Ishikawa (cell line): ENCODE measurements around the gene PTPRD.

ENCODE experiments used
- CEBPB ChIP-seq: IDR thresholded peaks from 2 replicates; pipeline ENCODE4 v1.6.1; 2012
- CREB1 ChIP-seq: IDR thresholded peaks from 2 replicates; pipeline ENCODE4 v1.6.1; 2012; ENCODE audit warnings: low read depth
- EGR1 ChIP-seq: IDR thresholded peaks from 2 replicates; pipeline ENCODE4 v1.6.1; 2012
- EP300 ChIP-seq: IDR thresholded peaks from 2 replicates; pipeline ENCODE4 v1.6.1; 2012; ENCODE audit warnings: borderline replicate concordance
- FOXM1 ChIP-seq: IDR thresholded peaks from 2 replicates; pipeline ENCODE4 v1.6.1; 2012; ENCODE audit warnings: low read depth, borderline replicate concordance
- NFIC ChIP-seq: IDR thresholded peaks from 2 replicates; pipeline ENCODE4 v1.6.1; 2012
- RAD21 ChIP-seq: IDR thresholded peaks from 2 replicates; pipeline ENCODE4 v1.6.1; 2012; ENCODE audit warnings: low read depth
- TAF1 ChIP-seq: IDR thresholded peaks from 2 replicates; pipeline ENCODE4 v1.6.1; 2012; ENCODE audit warnings: low read depth, mild to moderate bottlenecking
- TCF12 ChIP-seq: IDR thresholded peaks from 2 replicates; pipeline ENCODE4 v1.6.1; 2012; ENCODE audit warnings: low read depth
- TEAD4 ChIP-seq: IDR thresholded peaks from 2 replicates; pipeline ENCODE4 v1.6.1; 2012
- YY1 ChIP-seq: IDR thresholded peaks from 2 replicates; pipeline ENCODE4 v1.6.1; 2012; ENCODE audit warnings: low read depth
- ZBTB7A ChIP-seq: IDR thresholded peaks from 2 replicates; pipeline ENCODE4 v1.6.1; 2012; ENCODE audit warnings: low read depth
- TF ChIP-seq, protein P1 (sequence below): IDR thresholded peaks from 2 replicates; pipeline ENCODE4 v1.6.1; 2012
- TF ChIP-seq, protein P2 (sequence below): IDR thresholded peaks from 2 replicates; pipeline ENCODE4 v1.6.1; 2012; ENCODE audit warnings: low read depth, mild to moderate bottlenecking
- TF ChIP-seq, protein P3 (sequence below): IDR thresholded peaks from 2 replicates; pipeline ENCODE4 v1.6.1; 2012

The PTPRD gene

DNA sequence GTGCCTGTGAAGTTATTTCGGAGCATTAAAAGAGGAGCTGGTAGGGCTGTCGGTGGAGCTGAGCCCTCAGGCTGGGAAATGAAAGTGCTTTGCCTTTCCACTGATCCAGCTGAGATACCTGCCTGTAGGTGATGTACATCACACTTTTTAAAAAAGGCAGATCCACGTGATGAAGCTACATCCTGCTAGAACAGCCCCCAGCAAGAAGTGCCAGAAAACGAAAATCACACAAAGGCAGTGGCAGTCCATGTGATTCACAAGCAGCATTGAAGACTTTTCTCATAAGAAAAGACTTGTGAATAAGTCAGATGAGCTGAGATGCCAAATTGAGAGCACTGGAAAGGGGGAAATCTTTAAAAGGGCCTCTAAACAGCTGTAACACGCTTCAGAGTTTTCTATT lies 765.1 kb downstream of the PTPRD start:
- TF ChIP-seq TEAD4 = no peak

DNA sequence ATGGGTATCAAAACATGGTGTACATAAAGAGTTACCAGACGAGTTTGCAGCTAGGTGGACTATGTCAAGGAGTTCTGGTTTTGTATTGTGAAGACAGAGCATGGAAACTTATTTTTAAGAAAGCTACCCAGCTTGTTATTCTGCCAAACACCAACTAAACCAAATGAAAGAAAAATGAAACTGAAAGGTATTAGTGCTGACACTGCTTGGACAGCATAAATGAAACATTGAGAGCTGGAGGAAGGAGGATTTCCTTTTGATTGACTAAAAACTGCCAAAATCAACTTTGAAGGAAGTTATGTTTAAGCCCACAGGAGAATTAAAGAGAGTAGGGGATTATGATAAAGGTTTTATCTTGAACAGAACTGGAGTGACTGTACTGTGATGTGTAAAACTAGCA lies 766.2 kb downstream of the PTPRD start:
- TF ChIP-seq TEAD4 = no peak
- TF ChIP-seq TAF1 = no peak
- no peak for TF ChIP-seq EP300
- TF ChIP-seq CREB1 = no peak
- TF ChIP-seq RAD21 = no peak
- no peak for TF ChIP-seq NFIC
- TF ChIP-seq, protein P1, sequence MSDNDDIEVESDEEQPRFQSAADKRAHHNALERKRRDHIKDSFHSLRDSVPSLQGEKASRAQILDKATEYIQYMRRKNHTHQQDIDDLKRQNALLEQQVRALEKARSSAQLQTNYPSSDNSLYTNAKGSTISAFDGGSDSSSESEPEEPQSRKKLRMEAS = no peak
- no peak for TF ChIP-seq YY1

DNA sequence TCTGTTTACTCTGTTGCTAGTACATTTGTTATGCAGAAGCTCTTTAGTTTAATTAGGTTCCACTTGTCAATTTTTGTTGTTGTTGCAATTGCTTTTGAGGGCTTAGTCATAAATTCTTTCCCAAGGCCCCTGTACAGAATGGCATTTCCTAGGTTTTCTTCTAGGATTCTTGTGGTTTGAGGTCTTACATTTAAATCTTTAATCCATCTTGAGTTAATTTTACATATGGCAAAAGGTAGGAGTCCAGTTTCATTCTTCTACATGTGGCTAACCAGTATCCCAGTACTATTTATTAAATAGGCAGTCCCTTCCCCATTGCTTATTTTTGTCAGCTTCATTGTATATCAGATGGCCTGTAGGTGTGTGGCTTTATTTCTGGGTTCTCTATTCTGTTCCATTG lies 792.4 kb downstream of the PTPRD start:
- no peak for TF ChIP-seq EP300
- TF ChIP-seq TAF1 = no peak
- TF ChIP-seq EGR1 = no peak
- TF ChIP-seq TCF12 = no peak
- TF ChIP-seq, protein P1 = no peak
- TF ChIP-seq, protein P2, sequence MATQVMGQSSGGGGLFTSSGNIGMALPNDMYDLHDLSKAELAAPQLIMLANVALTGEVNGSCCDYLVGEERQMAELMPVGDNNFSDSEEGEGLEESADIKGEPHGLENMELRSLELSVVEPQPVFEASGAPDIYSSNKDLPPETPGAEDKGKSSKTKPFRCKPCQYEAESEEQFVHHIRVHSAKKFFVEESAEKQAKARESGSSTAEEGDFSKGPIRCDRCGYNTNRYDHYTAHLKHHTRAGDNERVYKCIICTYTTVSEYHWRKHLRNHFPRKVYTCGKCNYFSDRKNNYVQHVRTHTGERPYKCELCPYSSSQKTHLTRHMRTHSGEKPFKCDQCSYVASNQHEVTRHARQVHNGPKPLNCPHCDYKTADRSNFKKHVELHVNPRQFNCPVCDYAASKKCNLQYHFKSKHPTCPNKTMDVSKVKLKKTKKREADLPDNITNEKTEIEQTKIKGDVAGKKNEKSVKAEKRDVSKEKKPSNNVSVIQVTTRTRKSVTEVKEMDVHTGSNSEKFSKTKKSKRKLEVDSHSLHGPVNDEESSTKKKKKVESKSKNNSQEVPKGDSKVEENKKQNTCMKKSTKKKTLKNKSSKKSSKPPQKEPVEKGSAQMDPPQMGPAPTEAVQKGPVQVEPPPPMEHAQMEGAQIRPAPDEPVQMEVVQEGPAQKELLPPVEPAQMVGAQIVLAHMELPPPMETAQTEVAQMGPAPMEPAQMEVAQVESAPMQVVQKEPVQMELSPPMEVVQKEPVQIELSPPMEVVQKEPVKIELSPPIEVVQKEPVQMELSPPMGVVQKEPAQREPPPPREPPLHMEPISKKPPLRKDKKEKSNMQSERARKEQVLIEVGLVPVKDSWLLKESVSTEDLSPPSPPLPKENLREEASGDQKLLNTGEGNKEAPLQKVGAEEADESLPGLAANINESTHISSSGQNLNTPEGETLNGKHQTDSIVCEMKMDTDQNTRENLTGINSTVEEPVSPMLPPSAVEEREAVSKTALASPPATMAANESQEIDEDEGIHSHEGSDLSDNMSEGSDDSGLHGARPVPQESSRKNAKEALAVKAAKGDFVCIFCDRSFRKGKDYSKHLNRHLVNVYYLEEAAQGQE = no peak
- no peak for TF ChIP-seq RAD21
- no peak for TF ChIP-seq FOXM1

DNA sequence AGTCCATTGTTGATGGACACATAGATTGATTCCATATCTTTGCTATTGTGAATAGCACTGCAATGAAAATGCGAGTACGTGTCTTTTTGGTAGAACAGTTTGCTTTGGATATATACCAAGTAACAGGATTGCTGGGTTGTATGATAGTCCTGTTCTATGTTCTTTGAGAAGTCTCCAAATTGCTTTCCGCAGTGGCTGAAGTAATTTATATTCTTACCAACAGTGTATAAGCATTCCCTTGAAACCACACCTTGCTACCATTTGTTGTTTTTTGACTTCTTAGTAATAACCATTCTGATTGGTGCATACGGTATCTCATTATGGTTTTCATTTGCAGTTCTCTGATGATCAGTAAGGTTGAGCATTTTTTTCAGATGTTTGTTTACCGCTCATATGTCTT lies 792.9 kb downstream of the PTPRD start:
- TF ChIP-seq, protein P3, sequence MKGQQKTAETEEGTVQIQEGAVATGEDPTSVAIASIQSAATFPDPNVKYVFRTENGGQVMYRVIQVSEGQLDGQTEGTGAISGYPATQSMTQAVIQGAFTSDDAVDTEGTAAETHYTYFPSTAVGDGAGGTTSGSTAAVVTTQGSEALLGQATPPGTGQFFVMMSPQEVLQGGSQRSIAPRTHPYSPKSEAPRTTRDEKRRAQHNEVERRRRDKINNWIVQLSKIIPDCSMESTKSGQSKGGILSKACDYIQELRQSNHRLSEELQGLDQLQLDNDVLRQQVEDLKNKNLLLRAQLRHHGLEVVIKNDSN = no peak

DNA sequence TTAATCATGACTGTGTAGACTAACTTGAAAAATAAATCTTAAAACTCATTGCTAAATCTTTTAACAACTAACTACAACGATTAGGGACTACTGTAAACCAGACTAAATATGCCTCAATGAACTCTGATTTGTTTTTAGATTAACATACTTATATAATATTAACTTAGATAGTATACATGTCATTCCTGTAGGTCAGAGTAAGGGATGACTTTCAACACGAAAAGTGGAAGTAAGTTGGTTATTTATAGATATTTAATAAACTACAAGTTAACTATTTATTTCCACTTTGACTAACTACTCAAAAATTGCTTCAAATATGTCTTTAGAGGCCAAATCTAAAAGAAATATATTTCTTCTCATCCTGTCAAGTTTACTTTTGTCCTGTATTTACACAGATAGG lies 795.6 kb downstream of the PTPRD start:
- TF ChIP-seq TAF1 = no peak
- no peak for TF ChIP-seq YY1
- no peak for TF ChIP-seq TCF12

DNA sequence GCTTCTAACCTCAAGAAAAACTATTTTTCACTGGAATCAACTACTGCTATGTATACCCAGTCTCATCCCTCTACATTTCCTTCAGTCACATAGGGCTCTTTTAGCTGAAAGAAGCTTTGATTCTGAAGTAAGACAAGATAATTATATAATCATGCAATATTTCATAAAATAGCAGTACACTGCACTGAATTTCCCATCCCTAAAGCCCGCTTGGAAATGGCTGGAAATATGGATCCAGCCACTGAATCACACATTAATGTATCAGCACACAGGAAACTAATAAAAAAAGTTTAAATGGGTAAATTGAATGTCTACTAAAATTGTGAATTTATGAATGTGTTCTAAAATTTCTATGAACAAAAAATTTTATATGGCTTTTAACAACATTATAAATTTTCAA lies 808.7 kb downstream of the PTPRD start:
- TF ChIP-seq, protein P2 = no peak
- no peak for TF ChIP-seq EP300
- TF ChIP-seq YY1 = no peak
- no peak for TF ChIP-seq ZBTB7A
- TF ChIP-seq, protein P1 = no peak
- no peak for TF ChIP-seq TAF1
- TF ChIP-seq CREB1 = no peak
- TF ChIP-seq EGR1 = no peak
- no peak for TF ChIP-seq RAD21
- TF ChIP-seq, protein P3 = no peak
- no peak for TF ChIP-seq TEAD4
- no peak for TF ChIP-seq TCF12
- no peak for TF ChIP-seq CEBPB
- TF ChIP-seq FOXM1 = no peak
- no peak for TF ChIP-seq NFIC

DNA sequence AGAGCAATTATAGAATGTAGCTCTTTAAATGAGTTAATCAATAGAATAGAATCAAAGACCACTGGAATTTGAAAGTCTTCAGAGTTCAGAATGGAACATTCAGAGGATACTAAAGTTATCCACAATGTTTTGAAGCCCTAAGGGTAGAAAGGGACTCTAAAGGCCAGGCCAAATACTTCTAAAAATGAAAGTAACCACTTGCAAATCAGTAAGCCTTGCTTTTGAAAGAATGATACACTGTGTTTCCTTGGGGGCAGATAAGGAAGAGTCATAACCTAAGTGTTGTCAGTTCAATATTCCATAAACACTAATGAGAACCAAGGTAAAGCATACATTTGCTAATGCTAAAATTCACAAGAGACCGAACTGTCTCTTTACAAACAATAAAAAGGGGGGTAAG lies 813.5 kb downstream of the PTPRD start:
- TF ChIP-seq, protein P3 = no peak
- no peak for TF ChIP-seq TCF12
- TF ChIP-seq TEAD4 = no peak
- no peak for TF ChIP-seq EP300
- TF ChIP-seq, protein P2 = no peak
- no peak for TF ChIP-seq FOXM1
- TF ChIP-seq CREB1 = no peak
- no peak for TF ChIP-seq EGR1
- no peak for TF ChIP-seq ZBTB7A
- TF ChIP-seq YY1 = no peak
- TF ChIP-seq NFIC = no peak
- no peak for TF ChIP-seq RAD21
- no peak for TF ChIP-seq CEBPB
- TF ChIP-seq, protein P1 = no peak
- TF ChIP-seq TAF1 = no peak
